GM21576 (cell line): Measurements from ENCODE around the gene MYO10.
A peak's percentile ranks its signal among the peaks of the same experiment; 100 is the strongest.
"Not testable (repeated sequence)": the region's sequence is repeated elsewhere in the genome, so short reads cannot be mapped to it uniquely, and the experiment has no call there.

Source experiments
- ATAC-seq: cut with Tn5 transposase; IDR thresholded peaks from one replicate; pipeline ENCODE4 v1.9.1; 2021; ENCODE audit warnings: mild to moderate bottlenecking, moderate library complexity; ENCODE audit not compliant: unreplicated experiment

MYO10 gene

GRCh38 chr5:16791036-16791705 lies 144.9 kb downstream of the MYO10 start:
- ATAC-seq, result peak; percentile 62

- ATAC-seq, result no peak
Measured at GRCh38 chr5:16788957-16789356, 147.1 kb downstream of the MYO10 start.

- no peak for ATAC-seq
Measured at GRCh38 chr5:16787278-16787677, 148.8 kb downstream of the MYO10 start.

GRCh38 chr5:16784843-16785791 lies 151.0 kb downstream of the MYO10 start:
- peak; percentile 95 for ATAC-seq

GRCh38 chr5:16784088-16784487 lies 152.0 kb downstream of the MYO10 start:
- no peak for ATAC-seq

- no peak for ATAC-seq
Measured at GRCh38 chr5:16781828-16782626, 154.1 kb downstream of the MYO10 start.

- no peak for ATAC-seq
Measured at GRCh38 chr5:16780325-16780724, 155.8 kb downstream of the MYO10 start.

- ATAC-seq, result no peak
Measured at GRCh38 chr5:16777432-16777831, 158.7 kb downstream of the MYO10 start.

- no peak for ATAC-seq
Measured at GRCh38 chr5:16776611-16777251, 159.4 kb downstream of the MYO10 start.

GRCh38 chr5:16774806-16775205 lies 161.3 kb downstream of the MYO10 start:
- no peak for ATAC-seq

GRCh38 chr5:16773991-16774390 lies 162.1 kb downstream of the MYO10 start:
- no peak for ATAC-seq

GRCh38 chr5:16772556-16772955 lies 163.5 kb downstream of the MYO10 start:
- ATAC-seq, result no peak

GRCh38 chr5:16768184-16768583 lies 167.9 kb downstream of the MYO10 start:
- ATAC-seq, result no peak

- ATAC-seq, result no peak
Measured at GRCh38 chr5:16763211-16763610, 172.9 kb downstream of the MYO10 start.

GRCh38 chr5:16759147-16759773 lies 176.8 kb downstream of the MYO10 start:
- ATAC-seq, result peak; percentile 94

- ATAC-seq, result no peak
Measured at GRCh38 chr5:16757989-16758501, 178.0 kb downstream of the MYO10 start.

GRCh38 chr5:16757577-16757976 lies 178.5 kb downstream of the MYO10 start:
- ATAC-seq, result not testable (repeated sequence)

- no peak for ATAC-seq
Measured at GRCh38 chr5:16757146-16757545, 178.9 kb downstream of the MYO10 start.

- ATAC-seq, result no peak
Measured at GRCh38 chr5:16756692-16757091, 179.4 kb downstream of the MYO10 start.

- no peak for ATAC-seq
Measured at GRCh38 chr5:16755641-16756040, 180.4 kb downstream of the MYO10 start.
